ENCODE measurements around the gene PRSS36. TPM values are rescaled to one million over a fixed set of nuclear protein-coding genes. Genes with fewer than 3 reads are reported as not detected.

The PRSS36 gene
- total and polyA plus RNA-seq, 9 of the 15 experiments (the other 6 are each of a cell fraction or from before 2014, with no cell fraction given) = 0.09 to 1.2 (median 0.54) TPM; not detected in 2

GRCh38 chr16:31179747-31180459 is 30.0 kb upstream of the PRSS36 start, which contains the start of gene FUS (continued):
- TF ChIP-seq ZNF592 (IDR thresholded peaks at IDR 0.05) = no peak; the same call in 1 of the 2 replicates
- TF ChIP-seq ZNF609 (CRISPR knock-in tag; IDR thresholded peaks at IDR 0.05; ENCODE audit: borderline replicate concordance) = peak; percentile 95
- peak; percentile 77 to 92 (median 89) for TF ChIP-seq YY1 (IDR thresholded peaks at IDR 0.05; ENCODE audit: borderline replicate concordance in 1 of 3, control insufficient read depth in 1 of 3, extremely low read depth in 1 of 3, insufficient read depth in 3 of 3, insufficient read length in 1 of 3, insufficient replicate concordance in 2 of 3, low read depth in 1 of 3, low read length in 2 of 3)
- no peak for TF ChIP-seq PHF21A (IDR thresholded peaks at IDR 0.05; ENCODE audit: borderline replicate concordance, low read depth)
- 0 out of 2 replicates have a peak, but pooled peaks have one; percentile 38 for TF ChIP-seq ZC3H8 (IDR thresholded peaks at IDR 0.05)
- no peak for TF ChIP-seq SIRT6 (IDR thresholded peaks at IDR 0.05; ENCODE audit: low read depth, low read length)
- TF ChIP-seq HOXB6 (CRISPR knock-in tag; IDR thresholded peaks at IDR 0.05; ENCODE audit: borderline replicate concordance) = 0 out of 2 replicates have a peak, but pooled peaks have one; percentile 70
- 0 out of 2 replicates have a peak, but pooled peaks have one; percentile 53 for TF ChIP-seq ZNF24 (IDR thresholded peaks at IDR 0.05)
- TF ChIP-seq C11orf30 (IDR thresholded peaks at IDR 0.05; ENCODE audit: low read depth) = no peak
- no peak for TF ChIP-seq SMARCB1 (IDR thresholded peaks at IDR 0.05; ENCODE audit: insufficient read length, low read depth)
- peak; percentile 90 for TF ChIP-seq ARID4B (CRISPR knock-in tag; IDR thresholded peaks at IDR 0.05)

All from K562 (cell line).